ENCODE measurements around the gene CADM2.

- TF ChIP-seq EZH2phosphoT487 (IDR thresholded peaks at IDR 0.05; ENCODE audit: insufficient read depth, low read depth) (no peak), EZH2 (IDR thresholded peaks at IDR 0.05; ENCODE audit: insufficient read depth, poor library complexity, severe bottlenecking) (no peak)
Measured at GRCh38 chr3:85758442-85758841, 799.7 kb downstream of the CADM2 start.
